Stimulated activated CD4-positive, alpha-beta T cell treated with anti-CD3 and anti-CD28 coated beads, TNF-alpha, amount 100 ng/mL, for 4 hours (primary cell): Measurements from ENCODE around the gene NEIL1.
"Not testable (repeated sequence)": the region's sequence is repeated elsewhere in the genome, so short reads cannot be mapped to it uniquely, and the experiment has no call there.

Source experiments
- DNase-seq, 3 experiments: peaks; one replicate each; pipeline ENCODE4 v3.0.0-alpha.2; 2020; ENCODE audit warnings: low read depth in 3 of 3

NEIL1 gene

DNA sequence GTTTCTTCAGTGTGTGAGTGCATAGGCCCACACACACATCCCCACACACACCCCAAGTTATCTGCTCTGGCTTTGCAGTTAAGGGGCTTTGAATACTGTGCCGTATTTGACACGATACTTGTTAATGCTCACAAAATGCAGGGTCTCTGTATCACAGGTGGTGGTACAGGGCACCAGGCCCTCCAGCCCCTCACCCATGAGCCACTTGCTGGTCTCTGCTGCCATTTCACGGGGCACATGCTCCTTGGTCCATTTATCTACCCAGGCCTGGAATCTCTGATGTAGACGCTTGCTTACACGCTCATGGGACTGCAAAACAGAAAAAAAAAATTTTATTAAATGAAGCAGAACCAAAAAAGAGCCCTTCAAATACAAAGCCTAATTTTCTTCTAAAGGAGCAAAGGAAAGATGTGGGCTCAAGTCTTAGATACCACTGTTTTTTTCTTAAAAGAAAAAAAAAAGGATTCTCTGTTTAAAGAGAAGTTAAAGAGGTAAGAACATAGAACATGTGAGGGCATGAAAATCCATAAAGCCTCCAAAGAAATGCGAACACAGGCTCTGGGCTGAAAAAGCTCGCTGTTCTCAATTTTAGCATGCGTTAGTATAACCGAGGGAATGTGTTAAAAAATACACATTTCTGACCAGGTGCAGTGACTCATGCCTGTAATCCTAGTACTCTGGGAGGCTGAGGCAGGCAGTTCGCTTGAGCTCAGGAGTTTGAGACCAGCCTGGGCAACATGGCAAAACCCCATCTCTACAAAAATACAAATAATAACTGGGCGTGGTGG, 25.3 kb downstream of the NEIL1 start:
- no peak for DNase-seq

GRCh38 chr15:75380773-75381172, 33.9 kb downstream of the NEIL1 start:
- no peak for DNase-seq

DNA sequence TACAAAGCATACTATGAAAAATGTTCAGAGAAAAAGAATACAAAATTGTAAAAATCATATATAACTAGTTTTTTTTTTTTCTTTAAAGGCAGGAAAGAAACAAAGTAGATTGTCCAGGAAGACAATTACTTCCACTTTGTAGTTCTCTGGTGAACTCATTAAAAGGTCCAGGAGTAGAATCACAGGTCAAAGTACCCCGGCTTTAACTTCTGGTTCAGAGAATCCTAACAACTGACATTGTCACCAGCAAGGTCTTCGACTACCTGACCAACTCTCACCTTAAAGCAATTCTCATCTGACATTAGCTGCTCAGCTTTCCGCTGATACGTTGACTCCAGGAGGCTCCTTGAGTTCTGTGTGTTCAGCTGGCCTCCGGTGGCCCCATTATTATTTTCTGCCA, 37.1 kb downstream of the NEIL1 start:
- not testable (repeated sequence) for DNase-seq

DNA sequence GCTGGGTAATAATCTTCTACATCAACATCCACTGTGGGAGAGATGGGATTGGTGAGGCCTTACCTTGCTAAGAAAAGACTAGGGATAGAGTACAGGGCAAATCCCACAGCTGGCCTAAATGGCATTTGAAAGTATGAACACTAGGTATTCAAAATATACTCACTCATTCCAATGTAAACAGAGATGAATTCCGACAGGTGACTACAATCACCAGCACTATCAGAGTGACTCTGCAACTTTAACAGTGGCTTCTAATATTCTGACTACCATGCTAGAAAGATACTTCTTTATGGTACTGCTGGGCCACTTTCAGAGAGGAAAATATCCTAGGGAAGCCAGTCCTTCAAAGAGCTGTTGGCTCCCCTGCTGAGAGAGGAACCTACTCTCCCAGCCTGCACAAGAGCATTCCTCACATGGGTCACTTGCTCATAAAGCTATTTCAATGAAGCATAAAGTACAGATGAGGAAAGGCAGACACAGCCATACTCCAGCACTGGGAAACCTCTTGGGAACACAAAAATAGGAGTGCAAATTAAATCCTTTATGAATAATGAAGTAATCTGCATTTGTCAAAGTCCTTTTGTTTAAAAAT, 43.0 kb downstream of the NEIL1 start:
- DNase-seq, result no peak

GRCh38 chr15:75397494-75397893, 50.7 kb downstream of the NEIL1 start:
- no peak for DNase-seq

GRCh38 chr15:75403892-75404291, 57.1 kb downstream of the NEIL1 start:
- DNase-seq, result no peak
